Cardiac muscle cell (in vitro differentiated cells and primary cell): ENCODE results near the gene GRAMD2A. TPM values are rescaled to one million over a fixed set of nuclear protein-coding genes. Genes with fewer than 3 reads are reported as not detected.
A peak's percentile ranks its signal among the peaks of the same experiment; 100 is the strongest.

Source experiments
- DNase-seq, 2 donors: peaks; one replicate each; pipeline versions ENCODE4 v3.0.0 to v3.0.0-alpha.2; 2010 to 2017; ENCODE audit warnings: low read depth in 1 of 2, low spot score in 1 of 2
- H3K27ac ChIP-seq: fragments of 200-600 bp; sonication (generic); 2 replicates; pipeline ENCODE4 v1.5.1; 2016
- H3K27me3 ChIP-seq: fragments of 200-600 bp; sonication (generic); 2 replicates; pipeline ENCODE4 v1.6.0; 2016; ENCODE audit warnings: control low read depth
- H3K36me3 ChIP-seq: fragments of 200-600 bp; sonication (generic); 2 replicates; pipeline ENCODE4 v1.5.1; 2016; ENCODE audit warnings: control low read depth
- H3K4me1 ChIP-seq: fragments of 200-600 bp; sonication (generic); 2 replicates; pipeline ENCODE4 v1.8.1; 2017; ENCODE audit warnings: low read depth, mild to moderate bottlenecking, mixed run types
- H3K4me3 ChIP-seq: fragments of 200-600 bp; sonication (generic); 2 replicates; pipeline ENCODE4 v1.5.1; 2016; ENCODE audit warnings: mild to moderate bottlenecking
- H3K9me3 ChIP-seq: fragments of 200-600 bp; sonication (generic); 2 replicates; pipeline ENCODE4 v1.5.1; 2017; ENCODE audit warnings: low read depth, mild to moderate bottlenecking, control low read depth
- polyA plus RNA-seq: library from polyadenylated mRNA; unstranded; fragments of >200 nt; fragmentation: Nextera tagmentation; extraction: Ambion mirVana; gene quantifications from 2 replicates; pipeline ENCODE4 v1.2.1, GENCODE V29; 2016
- total RNA-seq: library from RNA; depleted of rRNA; stranded (reverse); fragments of >200 nt; gene quantifications from 2 replicates; pipeline ENCODE4 v1.2.3, GENCODE V29; 2016
- TF ChIP-seq, protein P1 (sequence below): IDR thresholded peaks from 2 replicates; pipeline ENCODE4 v1.5.1; 2012; ENCODE audit warnings: low read depth, mild to moderate bottlenecking, low read length

GRAMD2A gene
- total and polyA plus RNA-seq, 2 experiments from 2014 or later = 0.24 TPM; not detected in 1

DNA sequence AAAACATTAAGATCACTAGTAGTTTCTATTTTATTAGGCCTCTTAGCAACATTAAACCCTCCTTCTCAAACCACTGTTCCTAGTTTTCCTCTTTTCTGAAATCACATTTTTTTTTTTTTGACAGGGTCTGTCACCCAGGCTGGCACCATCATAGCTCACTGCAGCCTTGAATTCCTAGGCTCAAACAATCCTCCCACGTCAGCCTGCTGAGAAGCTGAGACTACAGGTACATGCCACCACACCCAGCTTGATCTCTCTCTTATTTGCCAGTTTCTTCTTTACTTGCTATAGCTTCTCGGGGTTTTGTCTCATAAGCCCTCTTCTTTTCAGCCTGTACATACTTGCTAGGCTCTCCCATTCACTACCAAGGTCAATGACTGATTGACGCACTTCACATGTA lies 51.4 kb downstream of the GRAMD2A start:
- H3K4me1 ChIP-seq = peaks cover 25% of the 10 kb centered on the region

GRCh38 chr15:72141171-72142084 lies 56.2 kb downstream of the GRAMD2A start:
- Histone ChIP-seq H3K9me3 (no peaks in the 10 kb centered on the region), H3K27ac (peak overlapping the region; percentile 94), H3K4me3 (peak overlapping the region; percentile 7), H3K27me3 (no peaks in the 10 kb centered on the region), H3K4me1 (peaks cover 46% of the 10 kb centered on the region), H3K36me3 (no peaks in the 10 kb centered on the region)
- TF ChIP-seq, protein P1, sequence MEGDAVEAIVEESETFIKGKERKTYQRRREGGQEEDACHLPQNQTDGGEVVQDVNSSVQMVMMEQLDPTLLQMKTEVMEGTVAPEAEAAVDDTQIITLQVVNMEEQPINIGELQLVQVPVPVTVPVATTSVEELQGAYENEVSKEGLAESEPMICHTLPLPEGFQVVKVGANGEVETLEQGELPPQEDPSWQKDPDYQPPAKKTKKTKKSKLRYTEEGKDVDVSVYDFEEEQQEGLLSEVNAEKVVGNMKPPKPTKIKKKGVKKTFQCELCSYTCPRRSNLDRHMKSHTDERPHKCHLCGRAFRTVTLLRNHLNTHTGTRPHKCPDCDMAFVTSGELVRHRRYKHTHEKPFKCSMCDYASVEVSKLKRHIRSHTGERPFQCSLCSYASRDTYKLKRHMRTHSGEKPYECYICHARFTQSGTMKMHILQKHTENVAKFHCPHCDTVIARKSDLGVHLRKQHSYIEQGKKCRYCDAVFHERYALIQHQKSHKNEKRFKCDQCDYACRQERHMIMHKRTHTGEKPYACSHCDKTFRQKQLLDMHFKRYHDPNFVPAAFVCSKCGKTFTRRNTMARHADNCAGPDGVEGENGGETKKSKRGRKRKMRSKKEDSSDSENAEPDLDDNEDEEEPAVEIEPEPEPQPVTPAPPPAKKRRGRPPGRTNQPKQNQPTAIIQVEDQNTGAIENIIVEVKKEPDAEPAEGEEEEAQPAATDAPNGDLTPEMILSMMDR = no peak
- DNase-seq = peak; percentile 4 to 44

More for the DNA sequence above, 51.4 kb downstream of the GRAMD2A start:
- DNase-seq = no peak
- Histone ChIP-seq H3K4me3 (no peak overlapping the region), H3K9me3 (no peaks in the 10 kb centered on the region), H3K36me3 (no peaks in the 10 kb centered on the region), H3K27me3 (no peaks in the 10 kb centered on the region), H3K27ac (no peak overlapping the region)
- TF ChIP-seq, protein P1 = no peak

DNA sequence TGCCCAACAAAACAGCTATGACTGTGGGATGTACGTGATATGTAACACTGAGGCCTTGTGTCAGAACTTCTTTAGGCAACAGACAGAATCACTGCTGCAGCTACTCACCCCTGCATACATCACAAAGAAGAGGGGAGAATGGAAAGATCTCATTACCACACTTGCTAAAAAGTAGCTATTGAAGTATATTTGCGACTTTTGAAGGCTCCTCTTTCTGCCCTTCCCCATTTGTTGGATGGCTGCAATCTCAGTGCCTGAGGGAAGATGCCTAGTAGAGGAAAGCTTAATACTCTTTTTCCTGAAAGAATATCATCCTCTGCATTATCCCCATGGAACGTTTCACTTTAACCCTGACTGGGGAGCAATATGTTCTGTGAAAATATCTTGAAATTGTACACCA lies 57.5 kb downstream of the GRAMD2A start:
- Histone ChIP-seq H3K4me3 (no peak overlapping the region), H3K4me1 (peaks cover 42% of the 10 kb centered on the region), H3K36me3 (no peaks in the 10 kb centered on the region), H3K27ac (peak overlapping the region; percentile 94), H3K27me3 (no peaks in the 10 kb centered on the region), H3K9me3 (no peaks in the 10 kb centered on the region)
- TF ChIP-seq, protein P1 = no peak
- DNase-seq = no peak

- Histone ChIP-seq H3K27me3 (no peaks in the 10 kb centered on the region), H3K27ac (peak overlapping the region; percentile 94), H3K4me1 (peaks cover 40% of the 10 kb centered on the region), H3K4me3 (no peak overlapping the region), H3K36me3 (no peaks in the 10 kb centered on the region), H3K9me3 (no peaks in the 10 kb centered on the region)
- TF ChIP-seq, protein P1 = no peak
- no peak for DNase-seq
Measured at GRCh38 chr15:72139667-72140066, 57.9 kb downstream of the GRAMD2A start.

DNA sequence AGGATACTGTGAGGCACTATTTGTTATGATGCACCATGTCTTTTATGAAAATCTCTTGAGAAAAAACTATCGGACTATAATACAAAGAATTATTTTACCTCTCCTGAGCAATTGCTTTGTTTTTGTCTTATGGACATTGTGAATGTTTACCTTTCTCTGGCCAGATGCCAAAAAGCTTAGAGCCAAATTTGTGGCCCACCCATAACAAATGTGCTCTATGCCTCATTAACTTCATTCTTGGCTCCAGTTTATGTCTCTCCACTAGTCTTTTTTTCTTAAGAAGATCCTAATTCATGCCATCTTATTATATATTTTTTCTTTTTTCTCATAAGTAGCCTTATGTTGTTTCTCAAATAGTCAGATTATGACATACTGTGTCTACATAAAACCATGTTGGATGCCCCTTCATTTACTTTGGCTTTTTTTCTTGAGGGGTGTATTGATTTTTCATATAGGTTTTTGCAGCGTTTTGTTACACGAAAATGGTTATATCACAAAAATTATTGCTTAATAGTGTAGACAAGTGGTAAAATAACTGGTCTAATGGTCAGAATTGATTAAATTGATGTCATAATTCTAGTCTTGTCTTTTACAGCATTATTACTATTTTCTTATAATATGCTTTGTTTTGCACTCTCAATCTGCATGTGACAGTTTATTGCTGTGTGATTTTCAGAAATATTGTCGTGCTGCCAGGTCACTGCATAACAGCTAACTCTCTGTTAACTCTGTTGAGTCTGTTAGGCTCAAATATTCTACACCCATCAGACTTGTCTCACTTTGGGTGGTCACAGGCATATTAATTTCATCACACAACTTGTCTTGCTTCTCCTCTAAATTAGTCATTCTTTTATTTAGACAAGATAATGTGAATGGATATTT lies 61.2 kb downstream of the GRAMD2A start:
- TF ChIP-seq, protein P1 = no peak
- H3K27ac ChIP-seq = no peak overlapping the region
- H3K4me3 ChIP-seq = no peak overlapping the region
- DNase-seq = no peak
- H3K36me3 ChIP-seq = no peaks in the 10 kb centered on the region
- peaks cover 28% of the 10 kb centered on the region for H3K4me1 ChIP-seq
- H3K9me3 ChIP-seq = no peaks in the 10 kb centered on the region
- no peaks in the 10 kb centered on the region for H3K27me3 ChIP-seq
